Thymus (tissue), 11 donors: ENCODE measurements around the gene S100A12. TPM values are rescaled to one million over a fixed set of nuclear protein-coding genes. Genes with fewer than 3 reads are reported as not detected.
"Not testable (repeated sequence)": the region's sequence is repeated elsewhere in the genome, so short reads cannot be mapped to it uniquely, and the experiment has no call there.

ENCODE experiments used
- DNase-seq, 9 donors: peaks; one replicate each; pipeline ENCODE4 v3.0.0-alpha.2; 2013; ENCODE audit warnings: low spot score in 9 of 9, low read depth in 6 of 9, missing footprints in 1 of 9
- H3K27ac ChIP-seq, 2 donors: one replicate each; pipeline ENCODE4 v1.5.1; 2013; ENCODE audit warnings: control low read depth in 1 of 2, low read depth in 1 of 2, low read length in 1 of 2, mild to moderate bottlenecking in 1 of 2, moderate library complexity in 1 of 2
- H3K27me3 ChIP-seq, 2 donors: one replicate each; pipeline ENCODE4 v1.5.1; 2013; ENCODE audit warnings: low read length in 1 of 2; ENCODE audit not compliant: control insufficient read depth in 2 of 2, insufficient read depth in 1 of 2
- H3K36me3 ChIP-seq, 2 donors: one replicate each; pipeline ENCODE4 v1.5.1; 2013; ENCODE audit warnings: low read length in 1 of 2, mild to moderate bottlenecking in 1 of 2, moderate library complexity in 1 of 2; ENCODE audit not compliant: control insufficient read depth in 2 of 2, insufficient read depth in 2 of 2
- H3K4me1 ChIP-seq, 2 donors: one replicate each; pipeline ENCODE4 v1.5.1; 2013; ENCODE audit warnings: low read length in 2 of 2; ENCODE audit not compliant: control insufficient read depth in 2 of 2, insufficient read depth in 2 of 2
- H3K4me3 ChIP-seq, 2 donors: one replicate each; pipeline ENCODE4 v1.5.1; 2013; ENCODE audit warnings: low read length in 2 of 2, control low read depth in 1 of 2, mild to moderate bottlenecking in 1 of 2
- H3K9me3 ChIP-seq, 2 donors: one replicate each; pipeline ENCODE4 v1.5.1; 2013; ENCODE audit warnings: low read length in 1 of 2, mild to moderate bottlenecking in 1 of 2; ENCODE audit not compliant: control insufficient read depth in 2 of 2, insufficient read depth in 1 of 2
- WGBS: extraction: QIAGEN DNeasy Blood & Tissue Kit; methylation state at CpG from one replicate; pipeline ENCODE4 v1.1.7; 2013; 5-methylcytosine and 5-hydroxymethylcytosine counted together
- polyA plus RNA-seq: library from polyadenylated mRNA; stranded (reverse); fragments of 200-250 nt; gene quantifications from one replicate; pipeline ENCODE4 v1.2.3, GENCODE V29; 2013
- total RNA-seq: library from RNA; stranded (reverse); fragments of 120-200 nt; gene quantifications from one replicate; pipeline ENCODE4 v1.2.4, GENCODE V29; 2013
- donor health status: healthy.

Gene S100A12
- total and polyA plus RNA-seq, 2 donors = 29.1 to 35.8 TPM

DNA sequence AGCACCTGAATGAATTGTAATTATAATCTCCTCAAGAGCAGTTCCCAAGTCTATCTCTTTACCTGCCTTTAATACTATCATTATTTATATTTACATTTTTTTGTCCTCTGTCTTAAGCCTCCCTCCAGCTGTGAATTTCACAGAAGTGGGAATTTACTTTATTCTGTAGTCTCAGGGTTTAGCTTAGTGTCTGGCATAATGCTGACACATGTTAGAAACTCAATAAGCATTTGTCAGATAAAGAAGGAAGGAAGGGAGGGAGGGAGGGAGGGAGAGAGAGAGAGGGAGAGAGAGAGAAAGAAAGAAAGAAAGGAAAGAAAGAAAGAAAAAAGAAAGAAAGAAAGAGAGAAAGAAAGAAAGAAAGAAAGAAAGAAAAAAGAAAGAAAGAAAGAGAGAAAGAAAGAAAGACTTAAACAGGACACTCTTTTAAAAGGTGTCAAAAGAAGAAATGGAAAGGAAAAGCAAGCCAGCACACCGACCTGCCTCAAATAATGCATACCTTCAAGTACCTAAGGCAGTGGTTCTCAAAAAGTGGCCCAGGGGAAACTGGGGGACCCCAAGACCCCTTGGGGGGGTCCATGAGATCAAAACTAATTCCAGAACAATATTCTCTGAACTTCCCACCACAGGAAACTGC lies 25.0 kb downstream of the S100A12 start:
- Histone ChIP-seq H3K27me3 (no peaks in the 10 kb centered on the region), H3K36me3 (no peaks in the 10 kb centered on the region), H3K9me3 (no peaks in the 10 kb centered on the region), H3K27ac (no peak overlapping the region), H3K4me3 (no peak overlapping the region), H3K4me1 (peaks cover 4 to 12% of the 10 kb centered on the region in 2 donors)
- 60% methylated on average over 1 of the region's 1 CpG for WGBS
- DNase-seq = no peak

DNA sequence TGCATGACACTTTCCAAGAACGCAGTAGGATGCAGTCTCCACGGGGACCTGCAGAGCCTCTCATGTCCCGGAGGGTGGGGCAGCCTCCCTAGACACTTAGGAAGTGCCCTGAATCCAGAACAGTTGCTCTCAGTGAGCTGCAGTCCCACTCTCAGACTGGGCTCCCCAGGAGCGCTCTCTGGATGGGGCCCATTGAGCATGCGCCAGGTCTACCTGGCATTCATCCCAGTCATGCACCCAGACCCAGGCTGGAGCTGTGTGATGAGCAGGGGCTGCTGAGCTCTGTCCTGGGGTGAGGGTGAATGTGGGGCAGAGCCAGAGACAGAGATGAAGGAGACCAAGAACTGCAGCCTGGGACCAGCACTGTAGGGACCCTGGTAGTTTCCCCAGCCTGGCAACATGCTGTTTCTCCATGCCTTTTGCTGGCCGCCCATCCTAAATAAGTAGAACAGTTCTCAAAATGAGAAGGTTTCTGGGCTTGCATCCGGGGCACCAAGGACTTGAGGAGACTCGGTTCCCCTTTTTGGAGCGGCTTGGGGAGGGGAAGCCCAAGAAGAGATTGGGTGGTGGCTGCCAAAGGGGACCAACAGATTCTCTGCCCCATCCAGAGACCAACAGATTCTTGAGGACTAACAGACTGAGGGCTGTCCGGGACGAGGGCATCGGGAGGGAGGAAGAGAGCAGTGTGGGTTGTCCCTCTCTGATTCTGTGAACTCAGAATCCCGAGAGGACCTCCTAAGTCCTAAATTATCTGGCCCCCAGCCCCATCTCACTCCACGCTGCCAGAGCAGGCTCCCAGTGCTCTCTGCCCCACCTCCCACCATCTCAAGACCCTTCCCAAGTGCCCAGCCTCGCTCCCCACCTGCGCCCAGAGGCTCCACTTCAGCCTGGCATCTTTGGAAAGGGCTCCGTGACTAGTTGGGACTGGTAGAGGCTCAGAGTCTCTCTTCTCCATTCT lies 25.8 kb downstream of the S100A12 start:
- Histone ChIP-seq H3K36me3 (no peaks in the 10 kb centered on the region), H3K27ac (no peak overlapping the region), H3K4me3 (no peak overlapping the region), H3K4me1 (peaks cover 4 to 20% of the 10 kb centered on the region in 2 donors), H3K9me3 (no peaks in the 10 kb centered on the region), H3K27me3 (no peaks in the 10 kb centered on the region)
- 85% methylated on average over 17 of the region's 17 CpGs for WGBS
- no peak for DNase-seq

DNA sequence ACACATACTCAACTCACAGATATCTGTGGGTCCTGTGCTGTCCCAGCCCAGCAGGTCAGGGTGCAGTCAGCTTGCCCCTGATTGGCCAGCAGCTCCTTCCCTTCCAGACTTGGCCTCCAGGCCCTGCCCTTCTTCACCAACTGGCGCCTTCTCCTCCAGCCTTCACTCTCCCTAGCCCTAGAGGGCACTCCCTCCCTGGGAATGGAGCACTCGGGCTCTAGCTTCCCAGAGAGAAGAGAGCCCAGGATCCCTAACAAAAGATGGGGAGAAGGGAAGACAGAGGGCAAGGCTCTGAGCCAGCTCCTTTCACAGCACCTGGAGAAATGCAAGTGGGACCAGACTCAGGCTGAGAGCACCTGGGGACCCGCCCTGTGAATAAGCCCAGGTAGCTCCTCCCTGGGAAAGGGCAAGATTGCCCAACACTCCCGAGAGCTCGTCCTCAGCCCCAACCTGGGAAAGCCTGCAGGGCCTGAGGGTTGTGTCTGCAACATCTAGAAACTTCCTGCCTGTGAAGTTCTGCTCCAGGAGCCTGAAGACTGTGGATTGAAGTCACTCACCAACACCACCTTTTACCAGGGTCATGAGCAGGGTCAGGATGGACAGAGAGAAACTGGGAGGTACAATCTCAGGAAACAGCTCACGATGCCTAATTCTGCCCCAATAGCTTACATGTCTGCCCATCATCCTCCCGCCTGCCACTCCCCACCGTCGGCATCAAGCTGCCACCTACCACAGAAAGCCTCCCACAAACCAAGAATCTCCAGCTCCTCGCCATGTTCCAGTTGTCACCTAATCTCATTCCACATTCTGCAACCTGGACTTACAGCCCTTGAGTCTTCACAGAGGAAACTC lies 26.7 kb downstream of the S100A12 start, which contains the start of gene PGLYRP4:
Gene PGLYRP4, minus strand, starts transcription at position 331 of the 852 bp plus-strand sequence. CDS start 909 bp downstream, outside the sequence.
- DNase-seq = no peak
- Histone ChIP-seq H3K27me3 (no peaks in the 10 kb centered on the region), H3K36me3 (no peaks in the 10 kb centered on the region), H3K9me3 (no peaks in the 10 kb centered on the region), H3K4me3 (no peak within 1 kb of the TSS), H3K27ac (no peak within 1 kb of the TSS), H3K4me1 (peaks cover 4 to 28% of the 10 kb centered on the region in 2 donors)
- WGBS = 94% methylated on average over 10 of the region's 10 CpGs

DNA sequence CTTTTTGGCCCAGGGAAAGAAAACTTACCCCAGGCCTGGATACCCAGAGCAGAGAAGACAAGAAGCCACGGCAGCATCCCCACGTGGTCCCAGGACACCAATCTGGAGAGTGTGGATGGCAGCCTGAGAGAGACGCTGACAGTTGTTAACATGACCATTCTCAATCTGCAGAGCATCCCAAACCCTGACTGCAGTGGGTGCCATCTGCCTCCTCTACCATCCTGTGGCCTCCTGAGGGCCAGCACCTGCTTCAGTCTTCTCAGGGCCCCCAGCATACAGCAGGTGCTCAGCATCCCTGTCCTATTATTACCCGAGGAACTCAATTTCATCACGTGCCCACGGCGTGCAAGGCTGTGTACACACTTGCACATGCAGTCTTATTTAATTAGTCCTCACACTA lies 27.6 kb downstream of the S100A12 start:
- no peaks in the 10 kb centered on the region for H3K36me3 ChIP-seq
- no peaks in the 10 kb centered on the region for H3K27me3 ChIP-seq
- no peak overlapping the region for H3K4me3 ChIP-seq
- no peak overlapping the region for H3K27ac ChIP-seq
- WGBS = 80% methylated on average over 7 of the region's 7 CpGs
- no peaks in the 10 kb centered on the region for H3K9me3 ChIP-seq
- no peak for DNase-seq
- peaks cover 4 to 36% of the 10 kb centered on the region in 2 donors for H3K4me1 ChIP-seq

DNA sequence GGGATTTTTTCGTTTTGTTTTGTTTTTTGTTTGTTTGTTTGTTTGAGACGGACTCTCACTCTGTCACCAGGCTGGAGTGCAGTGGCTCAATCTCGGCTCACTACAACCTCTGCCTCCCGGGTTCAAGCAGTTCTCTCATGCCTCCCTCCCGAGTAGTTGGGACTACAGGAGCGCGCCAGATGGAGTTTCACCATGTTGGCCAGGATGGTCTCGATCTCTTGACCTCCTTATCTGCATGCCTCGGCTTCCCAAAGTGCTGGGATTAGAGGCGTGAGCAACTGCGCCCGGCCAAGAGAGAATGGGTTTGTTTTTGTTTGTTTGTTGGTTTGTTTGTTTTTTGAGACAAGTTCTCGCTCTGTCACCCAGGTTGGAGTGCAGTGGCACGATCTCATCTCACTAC lies 28.4 kb downstream of the S100A12 start:
- 90% methylated on average over 14 of the region's 14 CpGs for WGBS
- DNase-seq, H3K27ac ChIP-seq, H3K4me3 ChIP-seq, H3K36me3 ChIP-seq, H3K9me3 ChIP-seq, H3K27me3 ChIP-seq: not testable (repeated sequence)
- peaks cover 4 to 36% of the 10 kb centered on the region in 2 donors for H3K4me1 ChIP-seq

DNA sequence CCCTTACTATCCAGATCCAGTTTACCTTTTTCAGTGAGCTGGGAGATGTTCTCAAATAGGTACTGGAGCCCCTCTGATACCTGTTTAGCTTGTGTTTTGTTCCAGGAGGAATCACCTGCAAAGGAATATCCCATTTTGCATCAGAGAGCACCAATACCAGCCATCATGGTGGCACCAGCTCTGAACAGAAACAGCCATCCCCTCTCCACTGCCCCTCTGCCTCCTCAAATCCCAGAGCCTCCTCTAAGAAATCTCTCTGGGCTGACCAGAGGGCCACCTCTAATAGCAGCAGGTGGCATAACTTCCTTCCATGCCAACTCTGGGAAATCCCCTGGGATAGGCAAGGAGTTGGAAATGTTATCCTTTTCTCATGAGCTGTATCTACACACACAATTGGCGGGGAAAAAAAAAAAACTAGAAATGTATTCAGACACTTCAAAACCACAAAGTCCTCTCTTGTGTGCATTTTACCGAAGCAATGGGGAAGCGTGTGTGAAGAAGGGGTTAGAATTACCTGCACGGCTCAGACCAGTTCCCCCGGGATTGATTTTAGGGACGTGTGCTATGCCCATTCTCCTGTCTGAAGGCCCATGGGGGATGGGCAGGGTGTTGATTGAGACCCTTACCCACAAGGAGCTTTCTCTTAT lies 29.2 kb downstream of the S100A12 start:
- DNase-seq = peak in 1 of 9 donors; percentile 53
- H3K4me1 ChIP-seq = peaks cover 4 to 36% of the 10 kb centered on the region in 2 donors

DNA sequence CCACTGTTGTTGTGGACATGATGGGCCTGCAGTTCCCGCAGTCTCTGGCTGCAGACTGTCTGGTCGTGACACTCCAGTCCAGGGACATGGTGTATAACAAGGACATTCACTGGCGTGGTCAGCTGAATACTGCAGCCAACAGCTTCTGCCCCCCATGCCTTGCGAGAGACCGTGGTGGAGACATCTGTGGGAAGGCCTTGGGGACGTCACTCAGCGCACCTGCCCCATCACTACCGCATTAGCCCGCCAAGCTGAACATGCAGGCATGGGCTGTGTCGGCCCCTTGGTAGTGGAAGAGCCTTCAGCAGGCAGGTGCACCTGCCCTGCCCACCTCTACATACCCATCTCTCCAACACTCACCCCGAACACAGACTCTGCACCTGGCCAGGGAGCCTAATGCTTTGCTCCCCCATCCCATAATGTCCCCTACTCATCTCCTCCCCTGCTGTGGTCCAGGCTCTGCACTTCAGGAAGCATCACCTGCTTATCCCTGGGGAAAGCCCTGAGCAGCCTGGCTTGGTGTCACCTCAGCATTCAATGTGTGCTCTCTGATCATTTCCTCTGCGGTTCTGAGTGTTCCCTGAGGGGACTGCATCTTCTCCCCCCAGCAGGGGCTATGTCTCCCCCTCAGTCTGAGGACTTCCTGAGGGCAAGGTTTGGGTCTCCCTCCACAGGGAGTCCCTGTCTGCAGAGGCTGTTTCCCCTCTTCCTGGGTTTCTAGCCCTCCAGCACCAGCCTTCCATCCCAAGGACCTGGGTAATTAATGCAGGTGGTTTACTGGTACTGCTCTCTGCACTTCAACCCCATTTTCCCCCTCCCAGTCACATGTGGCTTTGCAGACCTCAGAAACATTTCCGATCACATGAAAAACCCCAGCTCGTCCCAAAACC lies 30.0 kb downstream of the S100A12 start:
- 57% methylated on average over 14 of the region's 14 CpGs for WGBS
- peaks cover 4 to 38% of the 10 kb centered on the region in 2 donors for H3K4me1 ChIP-seq
- H3K9me3 ChIP-seq = no peaks in the 10 kb centered on the region
- no peaks in the 10 kb centered on the region for H3K36me3 ChIP-seq
- H3K27ac ChIP-seq = peak overlapping the region in 1 of 2 donors; percentile 30
- H3K27me3 ChIP-seq = no peaks in the 10 kb centered on the region
- no peak overlapping the region for H3K4me3 ChIP-seq
- peak in 2 of 9 donors; percentile 25 to 34 for DNase-seq

More for the DNA sequence above, 29.2 kb downstream of the S100A12 start:
- H3K9me3 ChIP-seq = no peaks in the 10 kb centered on the region
- no peak overlapping the region for H3K4me3 ChIP-seq
- no peaks in the 10 kb centered on the region for H3K27me3 ChIP-seq
- no peak overlapping the region for H3K27ac ChIP-seq
- no peaks in the 10 kb centered on the region for H3K36me3 ChIP-seq
- 6% methylated on average over 6 of the region's 6 CpGs for WGBS

DNA sequence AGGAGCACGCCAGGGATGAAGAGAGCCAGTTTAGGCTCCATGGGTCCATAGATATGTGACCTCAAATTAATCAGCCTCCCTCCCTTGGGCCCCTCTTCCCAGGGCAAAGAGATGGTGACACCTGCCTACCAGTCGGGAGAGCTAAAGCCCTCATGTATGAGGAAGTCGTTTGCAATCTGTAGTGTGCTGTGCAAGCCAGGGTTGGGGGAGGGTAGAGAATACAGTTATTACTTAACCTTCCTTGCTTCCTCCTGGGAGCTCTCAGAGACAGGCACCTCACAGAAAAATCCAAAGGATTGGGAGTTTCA lies 30.7 kb downstream of the S100A12 start:
- Histone ChIP-seq H3K4me3 (no peak overlapping the region), H3K9me3 (no peaks in the 10 kb centered on the region), H3K27me3 (no peaks in the 10 kb centered on the region), H3K27ac (peak overlapping the region in 1 of 2 donors; percentile 65), H3K36me3 (no peaks in the 10 kb centered on the region), H3K4me1 (peaks cover 7 to 42% of the 10 kb centered on the region in 2 donors)
- WGBS = 33% methylated on average over 3 of the region's 3 CpGs
- peak in 1 of 9 donors; percentile 12 for DNase-seq
